Activated CD8-positive, alpha-beta memory T cell treated with anti-CD3 and anti-CD28 coated beads, Interleukin-2, amount 10 ng/mL, durations not matched to agents 7 days and 5 days (primary cell): ENCODE results near the gene ITPR2. TPM values are rescaled to one million over a fixed set of nuclear protein-coding genes. Genes with fewer than 3 reads are reported as not detected.

Experiments used
- ATAC-seq: fragments of 150-1000 bp; cut with Tn5 transposase; one replicate; pipeline ENCODE4 v1.10.0; 2021; ENCODE audit warnings: moderate library complexity
- CTCF ChIA-PET: fragments of 350-600 bp; sonication (Branson Sonifier 250); formaldehyde crosslinking; loops from one replicate; lab custom pipeline; 2021; ENCODE audit warnings: antibody characterized with exemption; lab: Charles Lee
- DNase-seq: peaks from one replicate; pipeline ENCODE4 v3.0.0-alpha.2; 2020
- H3K27ac Mint-ChIP-seq: one replicate; pipeline ENCODE4 v1.8.0; 2021; ENCODE audit warnings: mild to moderate bottlenecking, mixed read lengths
- H3K27me3 Mint-ChIP-seq: one replicate; pipeline ENCODE4 v1.8.0; 2021; ENCODE audit warnings: mixed read lengths
- H3K36me3 Mint-ChIP-seq: one replicate; pipeline ENCODE4 v1.8.0; 2021; ENCODE audit warnings: mild to moderate bottlenecking, mixed read lengths
- H3K4me1 Mint-ChIP-seq: one replicate; pipeline ENCODE4 v1.8.0; 2021; ENCODE audit warnings: mixed read lengths
- H3K4me3 Mint-ChIP-seq: one replicate; pipeline ENCODE4 v1.8.0; 2021; ENCODE audit warnings: mild to moderate bottlenecking, moderate library complexity, mixed read lengths
- H3K9me3 Mint-ChIP-seq: one replicate; pipeline ENCODE4 v1.8.0; 2022; ENCODE audit warnings: low read depth, mixed read lengths
- total RNA-seq, 2 experiments: library from RNA; stranded (reverse); gene quantifications; one replicate each; pipeline ENCODE4 v1.2.3, GENCODE V29; 2021

ITPR2 gene
- total RNA-seq, 2 experiments from 2014 or later = 31.1 to 37.7 TPM

- Mint-ChIP-seq H3K4me3 (no peak overlapping the region), H3K27me3 (peaks cover 4% of the 10 kb centered on the region), H3K36me3 (no peaks in the 10 kb centered on the region), H3K27ac (no peak overlapping the region), H3K4me1 (peaks cover 23% of the 10 kb centered on the region), H3K9me3 (no peaks in the 10 kb centered on the region)
- CTCF ChIA-PET = no interaction called here
- ATAC-seq (no peak), DNase-seq (no peak)
Measured at GRCh38 chr12:26295001-26295400, 538.0 kb downstream of the ITPR2 start.

GRCh38 chr12:26293612-26294011 lies 539.4 kb downstream of the ITPR2 start:
- Mint-ChIP-seq H3K4me1 (peaks cover 11% of the 10 kb centered on the region), H3K27ac (no peak overlapping the region), H3K36me3 (no peaks in the 10 kb centered on the region), H3K27me3 (peaks cover 8% of the 10 kb centered on the region), H3K4me3 (no peak overlapping the region), H3K9me3 (no peaks in the 10 kb centered on the region)
- ATAC-seq = no peak
- CTCF ChIA-PET = no interaction called here
- no peak for DNase-seq

- no peaks in the 10 kb centered on the region for H3K9me3 Mint-ChIP-seq
- CTCF ChIA-PET = no interaction called here
- peaks cover 3% of the 10 kb centered on the region for H3K4me1 Mint-ChIP-seq
- H3K27me3 Mint-ChIP-seq = peaks cover 11% of the 10 kb centered on the region
- H3K4me3 Mint-ChIP-seq = no peak overlapping the region
- DNase-seq (no peak), ATAC-seq (no peak)
- H3K27ac Mint-ChIP-seq = no peak overlapping the region
- H3K36me3 Mint-ChIP-seq = no peaks in the 10 kb centered on the region
Measured at GRCh38 chr12:26292596-26292995, 540.4 kb downstream of the ITPR2 start.

- no peak for ATAC-seq
- Mint-ChIP-seq H3K27me3 (peaks cover 8% of the 10 kb centered on the region), H3K36me3 (no peaks in the 10 kb centered on the region), H3K4me3 (no peak overlapping the region), H3K4me1 (peaks cover 3% of the 10 kb centered on the region), H3K9me3 (no peaks in the 10 kb centered on the region), H3K27ac (no peak overlapping the region)
- no peak for DNase-seq
- CTCF ChIA-PET = no interaction called here
Measured at GRCh38 chr12:26290565-26290964, 542.4 kb downstream of the ITPR2 start.

GRCh38 chr12:26287671-26288381 lies 545.2 kb downstream of the ITPR2 start:
- Mint-ChIP-seq H3K27ac (no peak overlapping the region), H3K9me3 (no peaks in the 10 kb centered on the region), H3K4me1 (peaks cover 2% of the 10 kb centered on the region), H3K36me3 (no peaks in the 10 kb centered on the region), H3K27me3 (peaks cover 8% of the 10 kb centered on the region), H3K4me3 (no peak overlapping the region)
- DNase-seq (no peak), ATAC-seq (no peak)
- CTCF ChIA-PET = interaction anchor here (1.6 kb wide), 1 partner anchor 9 kb away, joined by 4 read pairs; no protein-coding TSS in a partner anchor

Other genes starting within 250 kb of the ITPR2 start
- gene INTS13, start 104.8 kb upstream of the ITPR2 start, total RNA-seq = 10 to 100 TPM; 44.7 to 48.6 TPM
- 10 to 100 TPM; 76.8 to 78.6 TPM for gene FGFR1OP2, start 105.3 kb upstream of the ITPR2 start, total RNA-seq
- 10 to 100 TPM; 41.4 to 45.1 TPM for gene TM7SF3, start 181.2 kb upstream of the ITPR2 start, total RNA-seq
- gene MED21, start 189.4 kb upstream of the ITPR2 start, total RNA-seq = 10 to 100 TPM; 40.0 to 40.6 TPM
- gene C12orf71, start 249.4 kb upstream of the ITPR2 start, total RNA-seq = not detected